IMR-90 (cell line): Measurements from ENCODE around the gene PIK3CG. TPM values are rescaled to one million over a fixed set of nuclear protein-coding genes. Genes with fewer than 3 reads are reported as not detected.

Experiments
- ATAC-seq: fragments of 200-7000 bp; cut with Tn5 transposase; 2 replicates; pipeline ENCODE4 v1.9.1; 2020; ENCODE audit warnings: low read depth, mild to moderate bottlenecking, moderate library complexity
- BruUV-seq: library from RNA; stranded (reverse); fragments of 400-500 nt; replicated peaks from 2 replicates; lab custom pipeline; 2021; lab: Mats Ljungman, UMichigan
- CTCF ChIA-PET: fragments of 300-600 bp; formaldehyde crosslinking; extraction: SDS; loops from one replicate; lab custom pipeline; 2021; ENCODE audit warnings: antibody characterized with exemption; lab: Yijun Ruan, JAX
- POLR2A ChIA-PET: fragments of 300-600 bp; sonication (Branson Sonifier 250); formaldehyde crosslinking; loops from one replicate; lab custom pipeline; 2022; ENCODE audit warnings: antibody characterized with exemption; ENCODE audit not compliant: unreplicated experiment; lab: Charles Lee
- DNase-seq: peaks from one replicate; pipeline ENCODE4 v3.0.0; 2013
- H2AFZ ChIP-seq: replicated peaks from 2 replicates; pipeline ENCODE3; 2013; ENCODE audit warnings: low read length, mild to moderate bottlenecking; ENCODE audit not compliant: poor library complexity
- H2AK5ac ChIP-seq: 2 replicates; pipeline ENCODE4 v1.6.1; 2013; ENCODE audit warnings: low read depth, low read length, inconsistent platforms
- H2AK9ac ChIP-seq: replicated peaks from 2 replicates; pipeline ENCODE3; 2013; ENCODE audit warnings: mild to moderate bottlenecking, low read depth, low read length, moderate library complexity; ENCODE audit not compliant: poor library complexity
- H2BK120ac ChIP-seq: 2 replicates; pipeline ENCODE4 v1.6.1; 2013; ENCODE audit warnings: low read depth, low read length, inconsistent platforms
- H2BK15ac ChIP-seq: 3 replicates; pipeline ENCODE4 v1.6.1; 2013; ENCODE audit warnings: low read depth, low read length, inconsistent platforms
- H2BK20ac ChIP-seq: 2 replicates; pipeline ENCODE4 v1.6.1; 2013; ENCODE audit warnings: low read depth, mild to moderate bottlenecking, inconsistent platforms, low read length, moderate library complexity
- H2BK5ac ChIP-seq: 2 replicates; pipeline ENCODE4 v1.6.1; 2013; ENCODE audit warnings: mild to moderate bottlenecking, low read depth, low read length, inconsistent platforms; ENCODE audit not compliant: poor library complexity, severe bottlenecking
- H3K14ac ChIP-seq: replicated peaks from 2 replicates; pipeline ENCODE4 v1.6.1; 2013; ENCODE audit warnings: low read depth, low read length, inconsistent platforms
- H3K18ac ChIP-seq: 2 replicates; pipeline ENCODE4 v1.6.1; 2013; ENCODE audit warnings: low read depth, low read length, control low read depth
- H3K23ac ChIP-seq: 2 replicates; pipeline ENCODE4 v1.6.1; 2013; ENCODE audit warnings: low read depth, low read length, inconsistent platforms
- H3K27ac ChIP-seq: 2 replicates; pipeline ENCODE4 v1.5.1; 2013; ENCODE audit warnings: mild to moderate bottlenecking, control low read depth, low read length; ENCODE audit not compliant: insufficient read depth
- H3K27me3 ChIP-seq: 2 replicates; pipeline ENCODE4 v1.6.1; 2013; ENCODE audit warnings: low read length; ENCODE audit not compliant: control insufficient read depth, insufficient read depth
- H3K36me3 ChIP-seq: 2 replicates; pipeline ENCODE4 v1.6.1; 2013; ENCODE audit warnings: low read length, mixed read lengths; ENCODE audit not compliant: control insufficient read depth, insufficient read depth
- H3K4ac ChIP-seq: 2 replicates; pipeline ENCODE4 v1.6.1; 2013; ENCODE audit warnings: low read depth, low read length, inconsistent platforms
- H3K4me1 ChIP-seq: 2 replicates; pipeline ENCODE4 v1.6.1; 2013; ENCODE audit warnings: low read length, mixed read lengths; ENCODE audit not compliant: control insufficient read depth, insufficient read depth
- H3K4me2 ChIP-seq: 2 replicates; pipeline ENCODE4 v1.6.1; 2013; ENCODE audit warnings: low read depth, mild to moderate bottlenecking, control low read depth, low read length, moderate library complexity
- H3K4me3 ChIP-seq: 2 replicates; pipeline ENCODE4 v1.5.1; 2013; ENCODE audit warnings: low read depth, mild to moderate bottlenecking, control low read depth, low read length, moderate library complexity; ENCODE audit not compliant: insufficient read depth
- H3K56ac ChIP-seq: 2 replicates; pipeline ENCODE4 v1.6.1; 2013; ENCODE audit warnings: low read length, inconsistent platforms; ENCODE audit not compliant: insufficient read depth; ENCODE audit errors: extremely low read depth
- H3K79me1 ChIP-seq, 2 experiments: 2 replicates each; pipeline ENCODE4 v1.6.1; 2013; ENCODE audit warnings: low read length in 2 of 2, inconsistent platforms in 1 of 2, low read depth in 1 of 2
- H3K9ac ChIP-seq: 2 replicates; pipeline ENCODE4 v1.6.1; 2013; ENCODE audit warnings: low read depth, low read length, control low read depth
- H3K9me1 ChIP-seq: 2 replicates; pipeline ENCODE4 v1.6.1; 2013; ENCODE audit warnings: low read length, inconsistent platforms; ENCODE audit not compliant: insufficient read depth
- H3K9me3 ChIP-seq: 2 replicates; pipeline ENCODE4 v1.6.1; 2013; ENCODE audit warnings: low read length; ENCODE audit not compliant: control insufficient read depth, insufficient read depth
- H4K20me1 ChIP-seq: 2 replicates; pipeline ENCODE4 v1.6.1; 2013; ENCODE audit warnings: low read length, inconsistent platforms; ENCODE audit not compliant: insufficient read depth
- H4K5ac ChIP-seq: 2 replicates; pipeline ENCODE4 v1.6.1; 2013; ENCODE audit warnings: mild to moderate bottlenecking, low read depth, low read length, control low read depth
- H4K8ac ChIP-seq, 2 experiments: 2 replicates each; pipeline ENCODE4 v1.6.1; 2013; ENCODE audit warnings: low read depth in 2 of 2, low read length in 2 of 2, control low read depth in 1 of 2, inconsistent platforms in 1 of 2
- H4K91ac ChIP-seq: 2 replicates; pipeline ENCODE4 v1.6.1; 2013; ENCODE audit warnings: low read depth, low read length, inconsistent platforms; ENCODE audit not compliant: insufficient read depth
- BHLHE40 ChIP-seq: fragments of 150-350 bp; IDR thresholded peaks from 2 replicates; pipeline ENCODE4 v1.6.1; 2016; ENCODE audit warnings: mild to moderate bottlenecking, low read depth, low read length
- CHD1 ChIP-seq: IDR thresholded peaks from 2 replicates; pipeline ENCODE4 v1.6.1; 2012; ENCODE audit warnings: low read depth, low read length, improper control_type of control experiment
- FOS ChIP-seq: fragments of 150-350 bp; IDR thresholded peaks from 2 replicates; pipeline ENCODE4 v1.6.1; 2016; ENCODE audit warnings: low read depth, low read length
- MAFK ChIP-seq: IDR thresholded peaks from 2 replicates; pipeline ENCODE4 v1.6.1; 2012; ENCODE audit warnings: low read depth, low read length, improper control_type of control experiment
- MXI1 ChIP-seq: IDR thresholded peaks from 2 replicates; pipeline ENCODE4 v1.6.1; 2012; ENCODE audit warnings: low read depth, mild to moderate bottlenecking, low read length, moderate library complexity, borderline replicate concordance
- NFE2L2 ChIP-seq: fragments of 150-350 bp; IDR thresholded peaks from 2 replicates; pipeline ENCODE4 v1.6.1; 2016; ENCODE audit warnings: low read depth, mild to moderate bottlenecking, low read length
- POLR2A ChIP-seq: IDR thresholded peaks from 2 replicates; pipeline ENCODE4 v1.6.1; 2012; ENCODE audit warnings: mild to moderate bottlenecking, low read depth, low read length
- RCOR1 ChIP-seq: IDR thresholded peaks from 2 replicates; pipeline ENCODE4 v1.6.1; 2012; ENCODE audit warnings: mild to moderate bottlenecking, low read length, improper control_type of control experiment; ENCODE audit not compliant: insufficient replicate concordance
- RFX5 ChIP-seq: IDR thresholded peaks from 2 replicates; pipeline ENCODE4 v1.8.0; 2012; ENCODE audit warnings: low read depth, mild to moderate bottlenecking, low read length, moderate library complexity
- SMC3 ChIP-seq: fragments of 150-350 bp; IDR thresholded peaks from 2 replicates; pipeline ENCODE4 v1.6.1; 2016; ENCODE audit warnings: low read depth, mild to moderate bottlenecking, antibody characterized with exemption, low read length, moderate library complexity
- USF2 ChIP-seq: fragments of 150-350 bp; IDR thresholded peaks from 2 replicates; pipeline ENCODE4 v1.6.1; 2017; ENCODE audit warnings: mild to moderate bottlenecking, antibody characterized with exemption, low read length, low read depth
- WGBS, 2 experiments: methylation state at CpG; one replicate each; pipeline versions ENCODE4 v1.1.5 to v1.1.7; 2013; ENCODE audit warnings: missing lambda C conversion rate in 2 of 2; ENCODE audit not compliant: insufficient read length in 1 of 2; ENCODE audit errors: extremely low coverage in 2 of 2; 5-methylcytosine and 5-hydroxymethylcytosine counted together
- dilution Hi-C: fragments of 300-500 bp; cut with HindIII; formaldehyde crosslinking; loops from one replicate; pipeline ENCODE4 v1.14.3; 2018; ENCODE audit warnings: low sequenced_read_pairs; ENCODE audit not compliant: unreplicated experiment
- in situ Hi-C: fragments of 300-500 bp; cut with MboI; formaldehyde crosslinking; loops from 3 replicates; pipeline ENCODE4 v1.14.3; 2019; ENCODE audit warnings: low sequenced_read_pairs, inconsistent platforms, mixed read lengths
- intact Hi-C: fragments of 100-400 bp; cut with micrococcal nuclease; formaldehyde crosslinking; loops from 2 replicates; pipeline ENCODE4 v1.10.0; 2022
- polyA plus RNA-seq, 3 experiments: library from polyadenylated mRNA; depleted of rRNA; stranded (reverse); fragments of >200 nt; gene quantifications; 2 replicates each; pipeline ENCODE4 v1.2.3, GENCODE V29; 2012; ENCODE audit warnings: low replicate concordance in 1 of 3
- total RNA-seq: library from RNA; depleted of rRNA; stranded (reverse); fragments of >200 nt; gene quantifications from 2 replicates; pipeline ENCODE4 v1.2.3, GENCODE V29; 2012

PIK3CG gene
- total and polyA plus RNA-seq, 2 of the 4 experiments (the other 2 are of a cell fraction) = under 0.01 TPM; not detected in 1

- Histone ChIP-seq H2BK20ac (no peak overlapping the region), H4K91ac (no peak overlapping the region), H3K4ac (no peak overlapping the region), H3K36me3 (no peaks in the 10 kb centered on the region), H3K14ac (0 out of 2 replicates have a peak overlapping the region, but pooled peaks have one; percentile 4), H3K9me1 (no peaks in the 10 kb centered on the region), H2BK120ac (no peak overlapping the region), H3K9ac (no peak overlapping the region), H2BK15ac (no peak overlapping the region), H4K8ac (peak overlapping the region in 1 of 2 experiments; percentile 22; a peak in 1 of 4 replicates), H2AK9ac (no peak overlapping the region), H3K23ac (no peak overlapping the region), H3K79me1 (no peaks in the 10 kb centered on the region), H2BK5ac (no peak overlapping the region), H3K4me3 (no peak overlapping the region), H4K5ac (no peak overlapping the region), H4K20me1 (no peaks in the 10 kb centered on the region), H3K18ac (no peak overlapping the region), H3K9me3 (peaks cover 3% of the 10 kb centered on the region; the same call in 1 of the 2 replicates), H3K27me3 (no peaks in the 10 kb centered on the region), H3K4me2 (no peak overlapping the region), H2AK5ac (no peak overlapping the region), H3K56ac (no peak overlapping the region), H3K4me1 (peaks cover 3% of the 10 kb centered on the region), H2AFZ (no peak overlapping the region), H3K27ac (no peak overlapping the region)
- in situ Hi-C loops (no loop called here), intact Hi-C loops (no loop called here), dilution Hi-C loops (no loop called here)
- ChIA-PET CTCF (no interaction called here), POLR2A (no interaction called here)
- no TSS peak for BruUV-seq
- ATAC-seq = no peak
- WGBS, 2 experiments = no CpG with 5 or more reads among the region's 2 CpGs
- TF ChIP-seq MAFK (no peak), USF2 (no peak), RFX5 (no peak), FOS (no peak), POLR2A (no peak), SMC3 (no peak), MXI1 (no peak), CHD1 (no peak), NFE2L2 (no peak), RCOR1 (no peak), BHLHE40 (no peak)
- no peak for DNase-seq
These were observed 592 bp upstream of the PIK3CG start for GRCh38 chr7:106864298-106865081.
